Muscle of back (tissue), 13 donors: ENCODE measurements around the gene CCHCR1. TPM values are rescaled to one million over a fixed set of nuclear protein-coding genes. Genes with fewer than 3 reads are reported as not detected.
"Not testable (repeated sequence)": the region's sequence is repeated elsewhere in the genome, so short reads cannot be mapped to it uniquely, and the experiment has no call there.

Source experiments
- DNase-seq, 3 donors: peaks; one replicate each; pipeline versions ENCODE4 v3.0.0 to v3.0.0-alpha.2; 2013
- long read RNA-seq, 9 donors: transcript quantifications; one replicate each; lab custom pipeline, GENCODE V29; 2026
- polyA plus RNA-seq, 10 donors: library from polyadenylated mRNA; unstranded; fragments of 120-200 nt; gene quantifications; one replicate each; pipeline ENCODE4 v1.2.1, GENCODE V29; 2013; ENCODE audit not compliant: insufficient read length in 10 of 10

CCHCR1 gene
- 10 to 100 TPM; 11.0 to 18.4 (median 13.5) TPM for polyA plus RNA-seq
- long read RNA-seq, donor 1: 0 reads
- long read RNA-seq, donor 2: 0 reads
- long read RNA-seq, donor 3: 0 reads
- long read RNA-seq, donor 4: 0 reads
- long read RNA-seq, donor 5: 0 reads
- long read RNA-seq, donor 6, partial matches to known transcripts: 0 of 1 reads
- long read RNA-seq, donor 6, other reads (novel, unspliced or antisense): 0 of 1 reads
- long read RNA-seq, donor 7, partial matches to known transcripts: 0 of 1 reads
- long read RNA-seq, donor 7, other reads (novel, unspliced or antisense): 0 of 1 reads
- long read RNA-seq, donor 8: 0 reads
- long read RNA-seq, donor 9, partial matches to known transcripts: 0 of 1 reads
- long read RNA-seq, donor 9, other reads (novel, unspliced or antisense): 0 of 1 reads

GRCh38 chr6:31157513-31158139 lies at the start of gene CCHCR1:
Gene CCHCR1 (minus strand): TSS chr6:31157802. CDS start chr6:31157600, 202 bp downstream.
- peak in 1 of 3 donors; percentile 16 for DNase-seq

GRCh38 chr6:31205638-31206037 lies 48.0 kb upstream of the CCHCR1 start:
- no peak for DNase-seq

GRCh38 chr6:31204751-31205145 lies 47.1 kb upstream of the CCHCR1 start:
- no peak for DNase-seq

GRCh38 chr6:31203345-31203979 lies 45.9 kb upstream of the CCHCR1 start:
- peak in 1 of 3 donors; percentile 18 for DNase-seq

- no peak for DNase-seq
These were observed 44.9 kb upstream of the CCHCR1 start for GRCh38 chr6:31202259-31203166.

- DNase-seq: not testable (repeated sequence)
These were observed 41.5 kb upstream of the CCHCR1 start for GRCh38 chr6:31199105-31199452.

GRCh38 chr6:31197559-31198305 lies 40.1 kb upstream of the CCHCR1 start:
- peak; percentile 69 to 94 (median 86) for DNase-seq

GRCh38 chr6:31196251-31197022 lies 38.8 kb upstream of the CCHCR1 start:
- not testable (repeated sequence) for DNase-seq

- not testable (repeated sequence) for DNase-seq
These were observed 37.8 kb upstream of the CCHCR1 start for GRCh38 chr6:31195308-31195979.

- no peak for DNase-seq
These were observed 36.6 kb upstream of the CCHCR1 start for GRCh38 chr6:31194061-31194834.

- DNase-seq: no peak
These were observed 35.6 kb upstream of the CCHCR1 start for GRCh38 chr6:31193206-31193605.

- peak; percentile 50 to 77 (median 56) for DNase-seq
These were observed 35.0 kb upstream of the CCHCR1 start for GRCh38 chr6:31192431-31193105.

- DNase-seq: no peak
These were observed 32.9 kb upstream of the CCHCR1 start for GRCh38 chr6:31190488-31190887.

- DNase-seq: not testable (repeated sequence)
These were observed 31.6 kb upstream of the CCHCR1 start for GRCh38 chr6:31189223-31189622.

- no peak for DNase-seq
These were observed 30.2 kb upstream of the CCHCR1 start for GRCh38 chr6:31187780-31188194.

- DNase-seq: peak in 1 of 3 donors; percentile 22
These were observed 28.6 kb upstream of the CCHCR1 start for GRCh38 chr6:31186052-31186734.

- DNase-seq: not testable (repeated sequence)
These were observed 28.1 kb upstream of the CCHCR1 start for GRCh38 chr6:31185695-31186051.
